Smooth muscle cell (in vitro differentiated cells): ENCODE data around the gene RIPK4. TPM values are rescaled to one million over a fixed set of nuclear protein-coding genes. Genes with fewer than 3 reads are reported as not detected.
A peak's percentile ranks its signal among the peaks of the same experiment; 100 is the strongest.

ENCODE experiments used
- DNase-seq: peaks from one replicate; lab custom pipeline; 2025; ENCODE audit not compliant: unreplicated experiment; lab: John Stamatoyannopoulos, UW
- H2AFZ ChIP-seq: fragments of 200-600 bp; sonication (generic); 2 replicates; pipeline ENCODE4 v1.6.0; 2016; ENCODE audit warnings: antibody characterized with exemption, low read depth, mild to moderate bottlenecking
- H3F3A ChIP-seq: fragments of 200-600 bp; sonication (generic); 2 replicates; pipeline ENCODE4 v1.6.0; 2017; ENCODE audit warnings: antibody characterized with exemption, low read depth
- H3K27ac ChIP-seq: fragments of 200-600 bp; sonication (generic); 2 replicates; pipeline ENCODE4 v1.5.1; 2016; ENCODE audit warnings: low read depth, mild to moderate bottlenecking
- H3K27me3 ChIP-seq: fragments of 200-600 bp; sonication (generic); 2 replicates; pipeline ENCODE4 v1.6.1; 2016; ENCODE audit warnings: low read depth, mild to moderate bottlenecking
- H3K36me3 ChIP-seq: fragments of 200-600 bp; sonication (generic); 2 replicates; pipeline ENCODE4 v1.5.1; 2016; ENCODE audit warnings: low read depth
- H3K4me1 ChIP-seq: fragments of 200-600 bp; sonication (generic); 2 replicates; pipeline ENCODE4 v1.5.1; 2016; ENCODE audit warnings: low read depth
- H3K4me2 ChIP-seq: fragments of 200-600 bp; sonication (generic); 2 replicates; pipeline ENCODE4 v1.6.0; 2016; ENCODE audit warnings: mild to moderate bottlenecking
- H3K4me3 ChIP-seq: fragments of 200-600 bp; sonication (generic); 2 replicates; pipeline ENCODE4 v1.5.1; 2016; ENCODE audit warnings: mild to moderate bottlenecking
- H3K79me2 ChIP-seq: fragments of 200-600 bp; sonication (generic); 2 replicates; pipeline ENCODE4 v1.6.0; 2016; ENCODE audit warnings: low read depth, mild to moderate bottlenecking
- H3K9ac ChIP-seq: fragments of 200-600 bp; sonication (generic); 2 replicates; pipeline ENCODE4 v1.6.0; 2016; ENCODE audit warnings: low read depth
- H3K9me3 ChIP-seq: fragments of 200-600 bp; sonication (generic); replicated peaks from 2 replicates; pipeline ENCODE4 v1.5.1; 2016; ENCODE audit warnings: low read depth
- H4K20me1 ChIP-seq: fragments of 200-600 bp; sonication (generic); 2 replicates; pipeline ENCODE4 v1.6.0; 2016; ENCODE audit warnings: low read depth
- CTCF ChIP-seq: fragments of 200-600 bp; sonication (generic); IDR thresholded peaks from 2 replicates; pipeline ENCODE4 v1.5.1; 2017; ENCODE audit warnings: borderline replicate concordance, mild to moderate bottlenecking, antibody characterized with exemption; ENCODE audit not compliant: insufficient read depth, poor library complexity, severe bottlenecking
- WGBS: methylation state at CpG from one replicate; pipeline ENCODE4 v1.1.7; 2016; ENCODE audit warnings: low lambda C conversion rate; 5-methylcytosine and 5-hydroxymethylcytosine counted together
- polyA plus RNA-seq: library from polyadenylated mRNA; unstranded; fragments of >200 nt; fragmentation: Nextera tagmentation; extraction: Ambion mirVana; gene quantifications from 2 replicates; pipeline ENCODE4 v1.2.1, GENCODE V29; 2016
- total RNA-seq: library from RNA; depleted of rRNA; stranded (reverse); fragments of >200 nt; gene quantifications from 2 replicates; pipeline ENCODE4 v1.2.3, GENCODE V29; 2014

Gene RIPK4
- total and polyA plus RNA-seq, 2 experiments from 2014 or later = 1.1 to 3.7 TPM

- no peaks in the 10 kb centered on the region for H3K9me3 ChIP-seq
- H3K9ac ChIP-seq = no peak overlapping the region
- no peaks in the 10 kb centered on the region for H3K79me2 ChIP-seq
- 60% methylated on average over 6 of the region's 6 CpGs for WGBS
- no peaks in the 10 kb centered on the region for H3K36me3 ChIP-seq
- no peaks in the 10 kb centered on the region for H3K27me3 ChIP-seq
- H3K27ac ChIP-seq = no peak overlapping the region
- no peaks in the 10 kb centered on the region for H3F3A ChIP-seq
- no peaks in the 10 kb centered on the region for H4K20me1 ChIP-seq
- H3K4me2 ChIP-seq = no peak overlapping the region
- peaks cover 10% of the 10 kb centered on the region for H3K4me1 ChIP-seq
- H3K4me3 ChIP-seq = no peak overlapping the region
- TF ChIP-seq CTCF = no peak
- DNase-seq = no peak
- H2AFZ ChIP-seq = no peak overlapping the region
Observed at GRCh38 chr21:41730367-41730765, 36.5 kb downstream of the RIPK4 start.

GRCh38 chr21:41729701-41730366, 37.0 kb downstream of the RIPK4 start:
- Histone ChIP-seq H2AFZ (no peak overlapping the region), H4K20me1 (no peaks in the 10 kb centered on the region), H3K36me3 (no peaks in the 10 kb centered on the region), H3K9me3 (no peaks in the 10 kb centered on the region), H3K4me1 (peaks cover 10% of the 10 kb centered on the region), H3K4me3 (no peak overlapping the region), H3K27me3 (no peaks in the 10 kb centered on the region), H3K79me2 (no peaks in the 10 kb centered on the region), H3K27ac (no peak overlapping the region), H3K9ac (no peak overlapping the region), H3K4me2 (no peak overlapping the region), H3F3A (no peaks in the 10 kb centered on the region)
- WGBS = 85% methylated on average over 17 of the region's 17 CpGs
- DNase-seq = no peak
- no peak for TF ChIP-seq CTCF

GRCh38 chr21:41727784-41728763, 38.8 kb downstream of the RIPK4 start:
- Histone ChIP-seq H3K27me3 (no peaks in the 10 kb centered on the region), H3K9ac (peak overlapping the region; percentile 50), H3K79me2 (no peaks in the 10 kb centered on the region), H3F3A (no peaks in the 10 kb centered on the region), H2AFZ (peak overlapping the region; percentile 66), H3K4me3 (no peak overlapping the region), H3K4me1 (peaks cover 10% of the 10 kb centered on the region), H3K9me3 (no peaks in the 10 kb centered on the region), H3K4me2 (peak overlapping the region; percentile 73), H3K36me3 (no peaks in the 10 kb centered on the region), H4K20me1 (no peaks in the 10 kb centered on the region), H3K27ac (peak overlapping the region; percentile 95)
- no peak for DNase-seq
- 73% methylated on average over 31 of the region's 31 CpGs for WGBS
- no peak for TF ChIP-seq CTCF
